Measurements from ENCODE around the gene LHPP.
"Not testable (repeated sequence)": the region's sequence is repeated elsewhere in the genome, so short reads cannot be mapped to it uniquely, and the experiment has no call there.

Gene LHPP

DNA sequence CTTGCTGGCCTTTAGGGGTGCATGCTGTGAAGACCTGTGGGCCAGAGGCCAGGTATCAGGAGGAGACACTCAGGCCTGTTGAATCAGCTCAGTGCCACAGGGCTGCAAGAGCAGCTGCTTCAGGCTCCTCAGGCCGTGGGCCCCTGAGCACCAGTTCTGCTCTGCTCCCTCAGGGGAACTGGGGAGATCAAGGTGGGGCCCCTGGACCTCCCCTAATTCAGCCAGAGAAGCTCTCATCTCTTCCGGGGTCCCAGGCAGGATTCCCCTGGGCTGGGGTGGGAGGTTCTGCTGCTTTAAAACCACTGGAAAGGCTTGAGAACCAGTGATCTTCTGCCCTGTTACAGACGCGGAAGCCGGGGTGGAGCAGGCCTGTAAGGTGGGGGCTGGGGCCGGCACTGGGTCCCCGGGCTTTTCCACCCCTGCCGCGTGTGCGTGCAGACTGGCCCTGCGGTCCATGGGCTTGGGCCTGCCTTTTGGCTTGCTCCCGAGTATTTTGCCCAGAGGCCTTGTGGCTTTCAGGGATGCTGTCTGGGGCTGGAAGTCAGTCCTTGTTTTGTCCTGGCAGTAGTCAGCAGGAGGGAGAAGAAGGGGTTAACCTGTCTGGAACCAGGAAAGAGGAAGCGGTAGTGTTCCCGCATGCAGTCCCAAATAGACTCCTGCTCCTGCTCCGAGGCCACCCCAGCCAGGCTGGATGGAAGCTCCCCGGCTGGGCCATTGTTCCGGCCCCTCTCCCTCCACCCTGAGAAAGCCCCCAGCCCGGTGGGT, 74.3 kb downstream of the LHPP start:
- DNase-seq (ENCODE audit: low read depth, low spot score) = no peak

DNA sequence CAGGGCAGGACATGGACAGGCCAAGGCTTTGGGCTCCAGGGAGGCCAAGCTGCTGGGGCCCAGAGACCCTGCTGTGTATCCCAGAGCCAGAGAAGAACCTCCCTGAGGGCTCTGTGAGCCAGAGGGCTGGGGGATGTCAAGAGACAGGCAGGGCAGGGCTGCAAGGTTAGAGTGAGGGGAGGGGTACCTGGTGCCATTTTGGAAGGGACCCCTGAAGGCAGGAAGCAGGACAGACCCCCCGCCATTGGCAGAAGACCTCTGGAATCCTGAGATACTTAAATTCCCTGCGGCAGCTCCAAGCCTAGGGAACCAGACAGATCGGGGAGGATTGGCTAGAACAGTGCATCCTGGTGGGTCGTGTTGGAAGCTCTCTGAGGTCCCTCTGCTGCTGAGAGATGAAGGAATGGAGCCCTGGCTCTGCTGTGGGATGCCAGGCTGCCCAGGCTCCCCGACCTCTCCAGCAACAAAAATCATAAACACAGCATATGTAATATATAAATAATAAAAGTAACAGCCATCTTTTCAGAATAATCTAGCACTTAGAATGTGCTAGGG, 75.0 kb downstream of the LHPP start:
- DNase-seq (ENCODE audit: low read depth, low spot score) = no peak

- no peak for DNase-seq (ENCODE audit: low read depth, low spot score)
These were observed 75.6 kb downstream of the LHPP start for GRCh38 chr10:124537166-124537725.

- no peak for DNase-seq (ENCODE audit: low read depth, low spot score)
These were observed 76.3 kb downstream of the LHPP start for GRCh38 chr10:124537891-124538290.

- DNase-seq (ENCODE audit: low read depth, low spot score) = no peak
These were observed 77.1 kb downstream of the LHPP start for GRCh38 chr10:124538706-124539105.

GRCh38 chr10:124539935-124540641, 78.5 kb downstream of the LHPP start:
- DNase-seq (ENCODE audit: low read depth, low spot score) = peak; percentile 70

GRCh38 chr10:124541076-124541903, 79.7 kb downstream of the LHPP start:
- peak; percentile 49 for DNase-seq (ENCODE audit: low read depth, low spot score)

GRCh38 chr10:124542336-124542735, 80.7 kb downstream of the LHPP start:
- no peak for DNase-seq (ENCODE audit: low read depth, low spot score)

GRCh38 chr10:124543146-124543545, 81.5 kb downstream of the LHPP start:
- DNase-seq (ENCODE audit: low read depth, low spot score) = no peak

GRCh38 chr10:124543971-124544370, 82.3 kb downstream of the LHPP start:
- no peak for DNase-seq (ENCODE audit: low read depth, low spot score)

DNA sequence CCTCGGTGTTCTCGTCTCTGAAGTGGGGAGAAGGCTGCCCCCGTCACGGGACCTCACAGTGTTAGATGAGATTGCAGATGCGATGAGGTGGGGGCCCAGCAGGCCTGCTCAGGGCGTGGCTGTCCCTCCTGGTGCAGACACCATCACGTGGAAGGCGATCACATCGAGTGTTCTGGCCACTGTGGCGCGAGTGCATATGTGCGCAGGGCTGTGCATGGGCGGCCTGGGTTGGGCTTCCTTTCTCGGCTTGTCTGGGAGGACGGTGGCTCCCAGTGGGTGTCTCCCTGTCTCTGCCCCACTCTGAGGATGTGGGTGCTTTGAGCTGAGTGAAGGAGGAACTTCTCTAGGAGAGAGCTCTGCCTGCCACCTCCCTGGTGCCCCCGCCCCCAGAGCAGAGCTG, 83.1 kb downstream of the LHPP start:
- DNase-seq (ENCODE audit: low read depth, low spot score) = no peak

GRCh38 chr10:124545351-124546054, 83.9 kb downstream of the LHPP start:
- no peak for DNase-seq (ENCODE audit: low read depth, low spot score)

- DNase-seq (ENCODE audit: low read depth, low spot score) = no peak
These were observed 84.4 kb downstream of the LHPP start for GRCh38 chr10:124546055-124546369.

DNA sequence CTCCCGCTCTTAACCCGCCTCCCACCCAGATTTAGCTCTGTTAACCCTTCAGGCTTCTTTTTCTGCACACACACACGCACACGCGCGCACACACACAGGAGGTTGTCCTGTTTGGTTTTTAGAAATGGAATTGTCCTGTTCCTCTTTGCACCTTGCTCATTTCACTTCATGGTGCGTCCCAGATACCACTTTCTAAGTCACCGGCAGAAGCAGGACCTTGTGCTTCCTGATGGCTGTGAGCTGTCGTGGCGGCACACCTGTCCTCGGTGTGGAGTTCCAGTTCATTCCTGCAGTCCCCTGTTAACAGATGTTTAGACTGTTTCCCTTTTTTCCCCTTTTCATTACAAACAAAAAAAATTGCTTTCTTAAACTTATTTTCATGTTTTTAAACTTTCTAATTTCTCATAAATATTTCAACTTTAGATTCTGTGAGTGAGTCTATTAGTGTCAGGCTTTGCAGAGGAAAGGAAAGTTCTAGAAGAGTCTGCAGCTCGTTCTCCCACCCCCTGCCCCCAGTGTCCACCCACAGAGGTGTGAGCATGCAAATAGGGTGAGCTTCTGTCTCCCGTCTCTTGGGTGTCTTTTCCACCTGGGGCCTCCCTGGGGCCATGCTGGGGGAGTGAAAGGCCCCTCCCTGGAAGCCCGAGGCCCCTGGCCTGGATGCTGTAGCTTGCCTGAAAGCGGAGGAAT, 85.5 kb downstream of the LHPP start:
- DNase-seq (ENCODE audit: low read depth, low spot score) = no peak

GRCh38 chr10:124547647-124548168, 86.1 kb downstream of the LHPP start:
- no peak for DNase-seq (ENCODE audit: low read depth, low spot score)

GRCh38 chr10:124549171-124549570, 87.5 kb downstream of the LHPP start:
- not testable (repeated sequence) for DNase-seq (ENCODE audit: low read depth, low spot score)

- DNase-seq (ENCODE audit: low read depth, low spot score) = no peak
These were observed 88.8 kb downstream of the LHPP start for GRCh38 chr10:124550293-124551034.

GRCh38 chr10:124551097-124551496, 89.5 kb downstream of the LHPP start:
- DNase-seq (ENCODE audit: low read depth, low spot score) = no peak

GRCh38 chr10:124551755-124552154, 90.1 kb downstream of the LHPP start:
- DNase-seq (ENCODE audit: low read depth, low spot score) = no peak

All from astrocyte of the hippocampus (primary cell).